ENCODE measurements around the gene DEFB124. TPM values are rescaled to one million over a fixed set of nuclear protein-coding genes. Genes with fewer than 3 reads are reported as not detected.
A peak's percentile ranks its signal among the peaks of the same experiment; 100 is the strongest.

The DEFB124 gene
- total RNA-seq, 4 donors from 2014 or later: not detected

DNA sequence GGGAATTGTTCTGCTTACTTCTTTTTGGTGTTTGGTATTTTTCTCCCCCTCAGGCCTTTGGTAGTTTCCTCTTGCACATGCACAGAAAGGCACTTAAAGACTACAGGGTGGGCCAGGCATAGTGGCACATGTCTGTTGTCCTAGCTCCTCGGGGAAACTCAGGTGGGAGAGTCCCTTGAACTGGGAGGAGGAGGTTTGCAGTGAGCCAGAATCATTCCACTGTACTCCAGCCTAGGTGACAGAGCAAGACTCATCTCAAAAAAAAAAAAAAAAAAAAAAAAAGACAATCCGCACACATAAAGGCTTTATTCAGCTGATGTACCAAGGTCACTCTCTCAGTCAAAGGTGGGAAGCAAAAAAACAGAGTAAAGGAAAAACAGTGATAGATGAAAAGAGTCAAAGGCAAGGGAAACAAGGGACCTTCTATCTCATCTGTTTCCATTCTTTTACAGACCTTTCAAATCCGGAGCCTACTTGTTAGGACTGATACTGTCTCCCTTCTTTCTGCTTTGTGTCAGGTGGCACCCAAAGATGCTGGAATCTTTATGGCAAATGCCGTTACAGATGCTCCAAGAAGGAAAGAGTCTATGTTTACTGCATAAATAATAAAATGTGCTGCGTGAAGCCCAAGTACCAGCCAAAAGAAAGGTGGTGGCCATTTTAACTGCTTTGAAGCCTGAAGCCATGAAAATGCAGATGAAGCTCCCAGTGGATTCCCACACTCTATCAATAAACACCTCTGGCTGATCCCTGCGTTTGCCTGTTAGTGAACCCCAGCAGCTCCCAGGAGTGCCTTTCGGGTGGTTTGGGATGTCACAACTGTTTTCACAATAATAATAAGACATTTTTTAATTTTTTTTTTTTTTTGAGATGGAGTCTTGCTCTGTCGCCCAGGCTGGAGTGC, 25.2 kb downstream of the DEFB124 start:
- in situ Hi-C loops (cut with MboI; ENCODE audit: low pct_ligation_motif_present in 1 of 4, low pct_unique_long_range_greater_than_20kb in 1 of 4, low sequenced_read_pairs in 3 of 4) (no loop called here), intact Hi-C loops (cut with DNase I; ENCODE audit: low total_unique reads) (no loop called here)
- Histone ChIP-seq H3K9me3 (no peaks in the 10 kb centered on the region), H3K4me3 (no peak overlapping the region), H3K27ac (no peak overlapping the region), H3K4me1 (no peaks in the 10 kb centered on the region), H3K36me3 (no peaks in the 10 kb centered on the region), H3K27me3 (no peaks in the 10 kb centered on the region)
- no peak for TF ChIP-seq POLR2A (IDR thresholded peaks at IDR 0.05)
- TF ChIP-seq, protein P1, sequence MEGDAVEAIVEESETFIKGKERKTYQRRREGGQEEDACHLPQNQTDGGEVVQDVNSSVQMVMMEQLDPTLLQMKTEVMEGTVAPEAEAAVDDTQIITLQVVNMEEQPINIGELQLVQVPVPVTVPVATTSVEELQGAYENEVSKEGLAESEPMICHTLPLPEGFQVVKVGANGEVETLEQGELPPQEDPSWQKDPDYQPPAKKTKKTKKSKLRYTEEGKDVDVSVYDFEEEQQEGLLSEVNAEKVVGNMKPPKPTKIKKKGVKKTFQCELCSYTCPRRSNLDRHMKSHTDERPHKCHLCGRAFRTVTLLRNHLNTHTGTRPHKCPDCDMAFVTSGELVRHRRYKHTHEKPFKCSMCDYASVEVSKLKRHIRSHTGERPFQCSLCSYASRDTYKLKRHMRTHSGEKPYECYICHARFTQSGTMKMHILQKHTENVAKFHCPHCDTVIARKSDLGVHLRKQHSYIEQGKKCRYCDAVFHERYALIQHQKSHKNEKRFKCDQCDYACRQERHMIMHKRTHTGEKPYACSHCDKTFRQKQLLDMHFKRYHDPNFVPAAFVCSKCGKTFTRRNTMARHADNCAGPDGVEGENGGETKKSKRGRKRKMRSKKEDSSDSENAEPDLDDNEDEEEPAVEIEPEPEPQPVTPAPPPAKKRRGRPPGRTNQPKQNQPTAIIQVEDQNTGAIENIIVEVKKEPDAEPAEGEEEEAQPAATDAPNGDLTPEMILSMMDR (IDR thresholded peaks at IDR 0.05): no peak
- TF ChIP-seq EP300 (IDR thresholded peaks at IDR 0.05; ENCODE audit: low read depth): no peak
- no peak for TF ChIP-seq POLR2AphosphoS5 (IDR thresholded peaks at IDR 0.05)
- DNase-seq: no peak
- 72% methylated on average over 5 to 8 of the region's 8 CpGs for WGBS, 2 donors (ENCODE audit: low coverage in 1 of 2)

DNA sequence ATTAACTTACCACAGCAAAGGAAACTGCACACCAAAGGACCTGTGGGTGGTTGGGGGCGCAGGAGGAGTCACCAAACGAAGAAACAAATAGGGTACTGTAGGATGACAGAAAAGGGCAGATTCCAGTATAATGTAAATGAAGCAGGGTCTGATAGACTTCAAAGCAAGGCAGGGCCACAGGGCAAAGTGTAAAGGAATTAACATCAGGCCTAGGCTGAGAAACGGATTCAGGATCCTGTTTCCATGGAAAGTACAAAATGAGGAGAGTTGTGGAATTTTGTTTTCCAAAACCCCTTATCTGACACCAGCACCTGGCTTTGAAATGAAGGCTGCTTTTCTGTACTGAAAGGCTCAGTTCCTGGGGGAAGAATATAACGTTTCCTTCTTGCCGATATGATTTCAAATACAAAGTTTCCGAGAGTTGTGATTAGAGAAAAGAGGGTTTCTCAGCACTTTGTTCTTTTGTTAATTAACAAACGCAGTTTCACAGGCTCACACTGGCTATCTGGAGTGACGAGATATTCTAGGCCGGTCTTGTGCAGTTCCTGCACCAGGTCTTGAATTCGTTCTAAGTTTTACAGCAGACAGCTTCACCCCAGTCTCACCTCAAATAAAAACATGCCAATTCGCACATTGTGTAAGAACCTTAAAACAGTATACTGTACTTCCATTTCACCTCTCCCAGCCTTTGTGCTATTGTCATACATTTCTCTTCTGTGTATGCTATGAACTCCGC, 28.7 kb downstream of the DEFB124 start:
- H3K4me1 ChIP-seq: no peaks in the 10 kb centered on the region
- H3K27ac ChIP-seq: no peak overlapping the region
- WGBS, 2 donors (ENCODE audit: low coverage in 1 of 2): 72 to 77% methylated on average over 12 of the region's 12 CpGs
- in situ Hi-C loops (cut with MboI; ENCODE audit: low pct_ligation_motif_present in 1 of 4, low pct_unique_long_range_greater_than_20kb in 1 of 4, low sequenced_read_pairs in 3 of 4) (no loop called here), intact Hi-C loops (cut with DNase I; ENCODE audit: low total_unique reads) (no loop called here)
- H3K9me3 ChIP-seq: no peaks in the 10 kb centered on the region
- no peaks in the 10 kb centered on the region for H3K27me3 ChIP-seq
- DNase-seq: no peak
- H3K4me3 ChIP-seq: no peak overlapping the region
- TF ChIP-seq POLR2AphosphoS5 (IDR thresholded peaks at IDR 0.05): no peak
- no peak for TF ChIP-seq POLR2A (IDR thresholded peaks at IDR 0.05)
- TF ChIP-seq, protein P1 (IDR thresholded peaks at IDR 0.05): no peak
- TF ChIP-seq EP300 (IDR thresholded peaks at IDR 0.05; ENCODE audit: low read depth): no peak
- no peaks in the 10 kb centered on the region for H3K36me3 ChIP-seq

DNA sequence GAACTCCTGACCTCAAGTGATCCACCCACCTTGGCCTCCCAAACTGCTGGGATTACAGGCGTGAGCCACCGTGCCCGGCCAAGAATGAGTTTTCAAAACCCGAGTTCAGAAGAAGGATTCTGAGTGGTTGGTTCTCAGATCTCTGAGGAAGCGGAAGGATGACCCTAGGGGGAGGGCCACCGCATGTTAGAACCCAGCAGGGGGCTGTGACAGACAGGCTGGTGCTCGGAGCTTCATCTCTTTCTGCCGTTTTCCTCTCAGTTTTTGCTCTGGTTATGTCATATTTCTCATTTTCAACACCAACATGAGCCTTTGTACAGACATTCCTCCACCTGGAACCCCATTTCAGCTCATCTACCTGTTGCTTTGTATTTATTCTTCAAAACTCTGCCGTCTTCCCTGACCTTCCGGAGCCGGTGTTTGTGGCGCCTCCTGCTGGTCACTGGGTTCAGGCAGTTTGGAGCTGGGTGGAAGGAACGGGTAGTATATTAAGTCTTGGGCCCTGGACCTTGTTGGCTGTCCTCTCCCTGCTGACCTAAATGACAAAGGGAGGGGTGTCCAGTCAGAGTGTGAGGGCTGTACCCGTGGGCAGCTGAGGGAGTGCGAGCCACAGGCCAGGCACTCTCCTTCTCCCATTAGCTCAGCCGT, 34.8 kb downstream of the DEFB124 start, which contains the start of gene DEFB123:
TSS of gene DEFB123 (plus strand) at position 621 of the 648 bp plus-strand sequence. CDS start 67 bp downstream, outside the sequence.
- intact Hi-C loops (cut with DNase I; ENCODE audit: low total_unique reads): no loop called here

More for the DNA sequence above, 34.8 kb downstream of the DEFB124 start, which contains the start of gene DEFB123:
- no peak for DNase-seq
- WGBS, 2 donors (ENCODE audit: low coverage in 1 of 2): 80 to 85% methylated on average over 7 to 16 of the region's 16 CpGs
- H3K4me3 ChIP-seq: no peak within 1 kb of the TSS
- H3K27me3 ChIP-seq: no peaks in the 10 kb centered on the region
- in situ Hi-C loops (cut with MboI; ENCODE audit: low pct_ligation_motif_present in 1 of 4, low pct_unique_long_range_greater_than_20kb in 1 of 4, low sequenced_read_pairs in 3 of 4): no loop called here
- H3K27ac ChIP-seq: no peak within 1 kb of the TSS
- H3K4me1 ChIP-seq: no peaks in the 10 kb centered on the region
- no peaks in the 10 kb centered on the region for H3K9me3 ChIP-seq
- TF ChIP-seq POLR2AphosphoS5 (IDR thresholded peaks at IDR 0.05): no peak
- TF ChIP-seq EP300 (IDR thresholded peaks at IDR 0.05; ENCODE audit: low read depth): no peak
- TF ChIP-seq, protein P1 (IDR thresholded peaks at IDR 0.05): peak in 1 of 5 experiments; percentile 3
- H3K36me3 ChIP-seq: no peaks in the 10 kb centered on the region

Data from transverse colon (tissue), 4 donors.